OCI-LY1 (cell line): Measurements from ENCODE around the gene MTREX.

Source experiments
- H2AFZ ChIP-seq: fragments of 200-600 bp; sonication (generic), shearing (Covaris generic); 2 replicates; pipeline ENCODE4 v1.6.0; 2014; ENCODE audit warnings: antibody characterized with exemption, mild to moderate bottlenecking, low read length
- H3F3A ChIP-seq: fragments of 200-600 bp; sonication (generic), shearing (Covaris generic); 2 replicates; pipeline ENCODE4 v1.6.0; 2014; ENCODE audit warnings: mild to moderate bottlenecking, antibody characterized with exemption, low read length, moderate library complexity; ENCODE audit not compliant: insufficient read depth
- H3K27ac ChIP-seq: fragments of 200-600 bp; sonication (generic); 2 replicates; pipeline ENCODE4 v1.5.1; 2014; ENCODE audit warnings: low read length, mixed run types, mild to moderate bottlenecking, low read depth; ENCODE audit not compliant: poor library complexity, severe bottlenecking
- H3K27me3 ChIP-seq: fragments of 200-600 bp; sonication (generic); 2 replicates; pipeline ENCODE4 v1.6.0; 2014; ENCODE audit warnings: antibody characterized with exemption, mild to moderate bottlenecking, low read length, moderate library complexity; ENCODE audit not compliant: insufficient read depth
- H3K36me3 ChIP-seq: fragments of 200-600 bp; sonication (generic); 2 replicates; pipeline ENCODE4 v1.6.1; 2014; ENCODE audit warnings: mild to moderate bottlenecking, antibody characterized with exemption, low read length, moderate library complexity, mixed read lengths; ENCODE audit not compliant: insufficient read depth
- H3K4me1 ChIP-seq: fragments of 200-600 bp; sonication (generic); 2 replicates; pipeline ENCODE4 v1.5.1; 2014; ENCODE audit warnings: mild to moderate bottlenecking, low read length, moderate library complexity; ENCODE audit not compliant: insufficient read depth, severe bottlenecking
- H3K4me2 ChIP-seq: fragments of 200-600 bp; sonication (generic), shearing (Covaris generic); 2 replicates; pipeline ENCODE4 v1.6.1; 2014; ENCODE audit warnings: low read length
- H3K4me3 ChIP-seq: fragments of 200-600 bp; sonication (generic); 2 replicates; pipeline ENCODE4 v1.5.1; 2014; ENCODE audit warnings: low read length, low read depth, mild to moderate bottlenecking, mixed read lengths; ENCODE audit not compliant: poor library complexity, severe bottlenecking
- H3K79me2 ChIP-seq: fragments of 200-600 bp; shearing (Covaris generic); 2 replicates; pipeline ENCODE4 v1.6.1; 2016; ENCODE audit warnings: mixed run types, low read length, mixed read lengths; ENCODE audit not compliant: insufficient read depth
- H3K9ac ChIP-seq: fragments of 200-600 bp; sonication (generic), shearing (Covaris generic); 2 replicates; pipeline ENCODE4 v1.6.1; 2014; ENCODE audit warnings: mild to moderate bottlenecking, low read length, mixed read lengths
- H3K9me2 ChIP-seq: fragments of 200-600 bp; sonication (generic), shearing (Covaris generic); 2 replicates; pipeline ENCODE4 v1.6.1; 2014; ENCODE audit warnings: low read depth, mild to moderate bottlenecking, low read length, mixed read lengths
- H3K9me3 ChIP-seq: fragments of 200-600 bp; shearing (Covaris generic); 2 replicates; pipeline ENCODE4 v1.6.1; 2014; ENCODE audit warnings: low read length, mixed read lengths
- H4K20me1 ChIP-seq: fragments of 200-600 bp; sonication (generic), shearing (Covaris generic); 2 replicates; pipeline ENCODE4 v1.6.0; 2016; ENCODE audit warnings: mild to moderate bottlenecking, low read length; ENCODE audit not compliant: insufficient read depth
- EZH2 ChIP-seq: fragments of 200-600 bp; sonication (generic), shearing (Covaris generic); IDR thresholded peaks from 2 replicates; pipeline ENCODE4 v1.8.0; 2017; ENCODE audit warnings: borderline replicate concordance, mixed run types, mild to moderate bottlenecking, antibody characterized with exemption, low read length, moderate library complexity, mixed read lengths
- TF ChIP-seq, protein P1 (sequence below): fragments of 200-600 bp; sonication (generic), shearing (Covaris generic); IDR thresholded peaks from 2 replicates; pipeline ENCODE4 v1.5.1; 2017; ENCODE audit warnings: mild to moderate bottlenecking, antibody characterized with exemption, low read length, moderate library complexity, mixed read lengths

MTREX gene

DNA sequence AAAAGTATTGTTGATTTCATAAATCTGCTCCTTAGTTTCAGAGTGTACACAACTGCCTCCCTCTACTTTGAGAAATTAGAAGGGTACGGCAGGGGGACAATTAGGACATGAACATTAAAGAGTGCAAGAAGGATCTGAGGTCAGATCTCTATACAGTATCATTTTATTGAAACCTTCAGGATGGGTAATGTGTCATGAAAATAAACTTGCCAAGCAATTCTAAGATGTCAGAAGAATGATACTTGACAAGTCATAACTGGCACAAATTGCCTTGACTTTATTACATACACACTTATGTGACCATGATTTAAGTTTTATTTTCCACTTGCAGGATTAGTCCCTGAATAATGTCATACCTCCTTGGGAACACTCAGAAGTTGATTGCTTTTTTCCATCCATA is 134.2 kb downstream of the MTREX start:
- Histone ChIP-seq H3F3A (no peaks in the 10 kb centered on the region), H3K4me3 (no peak overlapping the region), H3K27me3 (no peaks in the 10 kb centered on the region), H4K20me1 (no peaks in the 10 kb centered on the region), H3K9me2 (no peaks in the 10 kb centered on the region), H3K4me1 (peaks cover 21% of the 10 kb centered on the region), H3K79me2 (no peaks in the 10 kb centered on the region), H3K36me3 (no peaks in the 10 kb centered on the region), H3K4me2 (no peak overlapping the region), H3K9me3 (no peaks in the 10 kb centered on the region), H3K27ac (no peak overlapping the region), H2AFZ (no peak overlapping the region), H3K9ac (no peak overlapping the region)
- TF ChIP-seq, protein P1, sequence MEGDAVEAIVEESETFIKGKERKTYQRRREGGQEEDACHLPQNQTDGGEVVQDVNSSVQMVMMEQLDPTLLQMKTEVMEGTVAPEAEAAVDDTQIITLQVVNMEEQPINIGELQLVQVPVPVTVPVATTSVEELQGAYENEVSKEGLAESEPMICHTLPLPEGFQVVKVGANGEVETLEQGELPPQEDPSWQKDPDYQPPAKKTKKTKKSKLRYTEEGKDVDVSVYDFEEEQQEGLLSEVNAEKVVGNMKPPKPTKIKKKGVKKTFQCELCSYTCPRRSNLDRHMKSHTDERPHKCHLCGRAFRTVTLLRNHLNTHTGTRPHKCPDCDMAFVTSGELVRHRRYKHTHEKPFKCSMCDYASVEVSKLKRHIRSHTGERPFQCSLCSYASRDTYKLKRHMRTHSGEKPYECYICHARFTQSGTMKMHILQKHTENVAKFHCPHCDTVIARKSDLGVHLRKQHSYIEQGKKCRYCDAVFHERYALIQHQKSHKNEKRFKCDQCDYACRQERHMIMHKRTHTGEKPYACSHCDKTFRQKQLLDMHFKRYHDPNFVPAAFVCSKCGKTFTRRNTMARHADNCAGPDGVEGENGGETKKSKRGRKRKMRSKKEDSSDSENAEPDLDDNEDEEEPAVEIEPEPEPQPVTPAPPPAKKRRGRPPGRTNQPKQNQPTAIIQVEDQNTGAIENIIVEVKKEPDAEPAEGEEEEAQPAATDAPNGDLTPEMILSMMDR, result no peak
- no peak for TF ChIP-seq EZH2

DNA sequence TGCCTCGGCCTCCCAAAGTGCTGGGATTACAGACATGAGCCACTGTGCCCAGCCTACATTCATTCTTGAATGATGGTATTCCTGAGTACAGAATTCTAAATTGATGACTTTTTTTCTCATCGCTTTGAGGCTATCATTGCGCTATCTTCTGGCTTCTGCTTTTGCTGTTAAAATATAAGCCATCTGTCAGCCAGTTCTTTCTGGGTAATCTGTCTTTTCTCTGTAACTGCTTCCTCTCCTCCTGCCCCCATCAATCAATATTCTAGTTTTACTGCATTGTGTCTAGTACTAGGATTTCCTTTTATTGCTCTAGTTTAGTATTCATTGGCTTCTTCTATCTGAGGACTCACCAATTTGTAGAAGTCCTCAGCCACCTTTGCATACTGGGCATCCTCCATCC is 138.0 kb downstream of the MTREX start:
- H4K20me1 ChIP-seq, result no peaks in the 10 kb centered on the region
- no peak overlapping the region for H3K4me3 ChIP-seq
- no peak overlapping the region for H3K4me2 ChIP-seq
- TF ChIP-seq EZH2, result no peak
- TF ChIP-seq, protein P1, result no peak
- peaks cover 7% of the 10 kb centered on the region for H3K4me1 ChIP-seq
- no peak overlapping the region for H3K9ac ChIP-seq
- H3K36me3 ChIP-seq, result no peaks in the 10 kb centered on the region
- H3K79me2 ChIP-seq, result no peaks in the 10 kb centered on the region
- H2AFZ ChIP-seq, result no peak overlapping the region
- no peaks in the 10 kb centered on the region for H3K27me3 ChIP-seq
- H3K27ac ChIP-seq, result no peak overlapping the region
- H3K9me2 ChIP-seq, result no peaks in the 10 kb centered on the region
- H3K9me3 ChIP-seq, result no peaks in the 10 kb centered on the region
- no peaks in the 10 kb centered on the region for H3F3A ChIP-seq

DNA sequence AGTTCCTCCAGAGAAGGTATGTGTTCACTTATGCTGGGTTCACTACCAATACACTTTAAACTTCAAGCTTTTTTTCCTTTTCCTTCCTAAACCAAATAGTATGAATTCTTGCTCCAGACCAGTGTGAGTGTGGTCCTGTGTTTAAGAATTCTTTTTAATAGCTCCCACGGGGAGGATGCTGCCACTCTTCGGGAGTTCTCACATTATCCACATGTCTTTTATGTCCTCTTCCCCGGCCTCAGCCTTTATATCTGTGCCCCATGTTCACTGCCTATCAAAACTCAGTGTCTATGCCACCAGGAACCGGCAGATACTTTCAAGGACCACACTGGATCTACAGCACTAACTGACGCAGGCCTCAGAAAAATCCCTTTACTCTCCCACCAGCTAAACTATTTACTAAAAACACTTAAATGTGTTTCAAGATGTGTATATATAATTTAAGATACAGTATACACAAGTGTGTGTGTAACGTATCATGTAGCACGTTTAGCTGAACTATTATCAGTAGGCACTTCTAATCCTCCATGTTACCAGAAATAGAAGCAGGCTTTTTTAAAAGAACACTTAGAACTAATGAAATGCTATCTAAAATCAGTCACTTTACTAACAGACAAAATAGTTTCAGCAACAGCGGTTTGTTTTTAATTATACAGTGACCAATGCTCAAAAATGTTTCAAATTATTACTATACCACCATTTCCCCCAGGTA is 139.0 kb downstream of the MTREX start:
- H3K4me2 ChIP-seq, result no peak overlapping the region
- no peaks in the 10 kb centered on the region for H3K4me1 ChIP-seq
- no peak for TF ChIP-seq EZH2
- TF ChIP-seq, protein P1, result no peak
- H3K9ac ChIP-seq, result no peak overlapping the region
- H3K4me3 ChIP-seq, result no peak overlapping the region
- no peaks in the 10 kb centered on the region for H3K36me3 ChIP-seq
- no peak overlapping the region for H2AFZ ChIP-seq
- H3K79me2 ChIP-seq, result no peaks in the 10 kb centered on the region
- H3F3A ChIP-seq, result no peaks in the 10 kb centered on the region
- H3K27me3 ChIP-seq, result no peaks in the 10 kb centered on the region
- H3K27ac ChIP-seq, result no peak overlapping the region
- H4K20me1 ChIP-seq, result no peaks in the 10 kb centered on the region
- no peaks in the 10 kb centered on the region for H3K9me2 ChIP-seq
- no peaks in the 10 kb centered on the region for H3K9me3 ChIP-seq
